HG02840 (cell line): ENCODE results near the gene LRP1B.

ENCODE experiments used
- ATAC-seq: cut with Tn5 transposase; IDR thresholded peaks from one replicate; pipeline ENCODE4 v1.9.1; 2021; ENCODE audit warnings: mild to moderate bottlenecking, moderate library complexity, moderate number of reproducible peaks; ENCODE audit not compliant: unreplicated experiment, low FRiP score

Gene LRP1B

DNA sequence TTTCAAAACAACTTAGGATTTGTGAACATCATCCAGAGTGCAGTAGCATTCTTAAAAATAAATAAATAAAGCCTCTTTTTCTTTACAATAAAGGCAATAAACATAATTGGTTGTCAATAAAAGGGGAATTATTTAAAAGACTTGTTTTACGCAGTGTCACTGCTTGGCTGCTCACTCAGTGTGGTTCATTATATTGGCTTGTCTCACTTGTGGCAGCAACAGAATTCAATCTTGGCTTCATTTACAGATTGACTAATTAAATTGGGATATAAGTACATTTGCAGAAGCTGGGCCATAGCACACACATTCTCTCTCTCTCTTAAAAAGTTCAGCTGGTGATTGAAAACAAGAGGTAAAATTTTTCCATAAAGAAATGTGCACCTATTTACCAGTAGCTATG is 1027.6 kb downstream of the LRP1B start:
- no peak for ATAC-seq

DNA sequence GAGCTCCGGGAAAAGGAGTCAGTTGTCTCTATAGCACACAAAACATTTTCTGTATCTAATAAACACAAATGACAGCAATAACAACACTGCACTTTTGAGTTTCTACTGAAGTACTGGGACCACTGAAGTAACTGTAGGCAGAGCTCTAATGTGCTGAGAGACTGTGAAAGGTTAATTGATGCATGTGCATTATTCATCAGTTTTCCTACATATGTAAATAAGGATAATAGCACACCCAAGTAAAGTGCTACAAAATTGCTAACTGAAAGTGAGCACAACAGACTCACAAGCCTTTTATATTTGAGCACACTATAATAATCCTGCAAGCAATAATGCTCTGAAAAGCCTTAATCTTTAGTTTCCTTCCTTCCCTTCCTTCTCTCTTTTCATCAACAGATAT is 1051.6 kb downstream of the LRP1B start:
- ATAC-seq, result no peak

DNA sequence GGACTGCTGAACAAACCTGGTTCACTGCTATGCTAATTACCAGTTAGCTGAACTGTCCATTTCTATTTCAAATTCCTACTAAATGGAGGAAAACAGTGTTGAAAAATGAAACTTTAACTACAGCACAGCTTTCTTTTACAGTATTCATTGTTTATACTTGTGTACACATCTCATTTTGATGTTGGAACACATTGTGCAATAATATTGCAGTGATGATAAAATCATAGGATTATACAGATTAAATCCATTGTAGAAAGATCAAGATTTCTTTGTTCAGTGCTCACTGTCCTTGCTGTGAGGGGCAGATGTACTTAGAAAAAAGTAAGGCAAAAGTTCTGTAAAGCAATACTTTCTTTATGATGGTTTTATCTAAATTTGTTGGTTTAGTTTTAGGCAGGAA is 1055.1 kb downstream of the LRP1B start:
- ATAC-seq, result no peak

DNA sequence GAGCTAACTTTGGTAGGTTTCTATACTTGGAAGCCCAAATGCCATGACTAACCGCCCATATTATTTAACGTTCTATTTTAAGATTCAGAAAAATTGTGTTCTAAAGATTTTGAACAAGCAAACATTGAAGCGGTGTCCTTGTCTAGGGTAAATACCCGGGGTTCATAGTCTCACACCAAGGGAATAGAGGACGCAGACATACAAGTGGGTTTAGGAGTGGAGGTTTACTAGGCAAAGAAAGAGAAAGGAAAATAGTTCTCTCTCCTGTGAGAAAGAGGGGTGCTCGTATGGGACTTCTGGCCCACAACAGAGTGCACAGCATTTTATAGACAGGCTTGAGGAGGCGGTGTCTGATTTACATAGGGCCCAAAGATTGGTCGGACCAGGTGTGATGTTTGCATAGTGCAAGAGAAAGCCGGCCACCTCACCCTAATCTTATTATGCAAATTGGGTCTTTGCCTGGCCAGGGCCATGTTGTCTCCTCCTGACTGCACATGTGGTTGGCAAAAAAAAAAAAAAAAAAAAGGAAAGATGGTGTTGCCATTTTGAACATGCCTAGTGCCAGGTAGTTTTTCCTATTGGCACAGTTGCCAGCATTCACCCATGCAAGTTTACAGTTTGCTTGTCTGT is 1062.6 kb downstream of the LRP1B start:
- ATAC-seq, result no peak

DNA sequence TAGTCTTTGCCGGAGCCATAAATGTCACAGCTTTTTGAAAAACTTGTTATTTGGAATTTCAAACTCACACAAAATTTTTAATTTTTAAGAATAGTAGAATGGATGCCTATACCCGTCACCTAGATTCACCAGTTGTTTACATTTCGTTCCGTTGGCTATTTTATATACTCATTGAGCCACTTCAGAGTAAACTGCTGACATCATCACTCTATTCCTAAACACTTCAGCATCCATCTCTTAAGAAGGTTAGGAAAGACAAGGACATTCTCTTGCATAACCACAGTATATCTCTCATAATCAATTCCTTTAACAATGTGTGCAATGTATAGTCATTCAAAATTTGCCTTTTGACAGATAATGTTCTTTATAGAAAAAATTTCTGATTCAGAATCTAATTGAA is 1065.8 kb downstream of the LRP1B start:
- ATAC-seq, result no peak

DNA sequence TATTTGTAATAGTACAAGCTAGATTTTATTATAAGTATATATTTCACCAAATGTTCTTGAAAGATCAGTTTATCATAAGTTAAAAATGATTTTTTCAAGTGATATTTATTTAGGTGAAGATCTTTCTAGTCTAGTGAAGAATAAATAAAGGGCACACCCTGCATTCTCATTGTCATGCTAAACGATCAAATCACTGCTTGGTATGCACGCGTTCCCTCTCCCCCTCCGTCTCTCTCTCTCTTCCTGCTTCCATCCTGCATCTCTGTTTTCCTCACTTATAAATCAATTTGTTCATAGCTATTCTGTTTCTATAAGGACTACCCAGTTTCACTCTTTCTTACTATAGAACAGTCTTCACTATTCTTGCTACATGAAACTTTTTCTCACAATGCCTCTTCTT is 1067.4 kb downstream of the LRP1B start:
- ATAC-seq, result no peak

DNA sequence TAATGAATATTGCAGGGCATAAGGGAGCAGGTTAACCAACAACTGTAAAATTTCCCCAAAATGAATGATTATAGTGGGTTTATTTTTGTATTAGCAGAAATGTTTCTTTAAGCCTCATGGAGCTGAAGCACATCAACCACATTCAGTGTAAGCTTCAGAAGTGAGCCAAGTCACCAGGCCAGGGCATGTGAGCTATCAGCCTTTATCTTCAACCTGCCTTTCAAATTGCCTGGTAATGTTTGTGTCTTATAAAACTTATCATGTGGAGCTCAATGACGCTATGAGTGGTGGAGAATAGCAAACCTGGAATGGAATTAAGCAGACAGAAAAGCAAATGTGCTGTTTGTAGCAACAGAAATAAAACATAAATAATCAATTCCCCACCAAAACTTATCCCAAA is 1068.4 kb downstream of the LRP1B start:
- no peak for ATAC-seq

DNA sequence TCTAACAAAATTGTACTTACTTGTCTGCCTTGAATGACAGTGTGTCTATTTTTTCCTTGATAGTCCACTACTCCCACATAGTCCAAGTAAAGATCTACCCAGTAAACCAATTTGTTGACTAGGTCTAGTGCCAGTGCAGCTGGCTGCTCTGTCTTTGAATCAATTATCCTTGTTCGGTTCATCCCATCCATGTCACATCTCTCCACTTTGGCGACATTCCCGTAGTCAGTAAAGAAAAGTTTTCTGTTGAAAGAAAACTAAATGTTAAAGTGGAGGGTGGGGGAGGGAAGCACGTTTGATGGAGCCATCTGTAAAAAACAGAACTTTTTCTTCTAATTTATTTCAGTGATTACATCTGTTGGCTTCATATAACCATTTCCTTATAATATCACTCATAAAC is 1068.8 kb downstream of the LRP1B start:
- no peak for ATAC-seq

DNA sequence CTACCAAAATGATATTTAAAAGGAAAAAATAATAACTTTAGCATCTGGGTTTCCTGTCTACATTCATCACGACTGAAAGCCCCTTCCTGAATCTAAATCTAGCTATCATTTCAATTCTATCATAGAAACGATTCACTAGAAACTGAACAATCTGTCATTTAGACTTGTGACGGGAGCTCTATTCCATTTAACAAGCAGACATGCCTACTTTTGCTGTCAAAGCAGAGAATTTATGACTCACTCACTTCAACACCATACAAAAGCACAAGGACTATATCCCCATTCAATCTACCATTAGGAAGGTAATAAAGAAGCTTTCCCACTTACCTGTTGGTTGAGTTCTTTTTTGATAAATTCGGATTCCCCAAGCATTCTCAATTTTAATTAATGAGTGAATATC is 1072.3 kb downstream of the LRP1B start:
- no peak for ATAC-seq

DNA sequence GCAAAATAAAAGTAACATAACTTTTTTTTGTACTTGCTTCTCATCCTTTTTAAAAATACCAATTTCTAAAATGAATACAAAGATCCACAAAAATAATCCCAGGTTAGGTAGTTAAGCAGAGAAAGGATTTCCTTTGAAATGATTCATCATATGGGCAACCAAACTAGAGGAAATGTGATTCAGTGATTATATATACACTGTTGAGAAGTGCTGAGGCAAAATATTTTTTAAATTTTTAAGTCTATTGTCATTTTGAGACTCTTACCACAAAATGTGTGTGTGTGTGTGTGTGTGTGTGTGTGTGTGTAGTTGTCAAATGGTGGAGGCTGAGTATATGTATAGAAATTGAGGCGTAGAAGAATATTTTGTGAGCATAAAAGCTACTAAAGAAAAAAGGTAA is 1075.3 kb downstream of the LRP1B start:
- ATAC-seq, result no peak

DNA sequence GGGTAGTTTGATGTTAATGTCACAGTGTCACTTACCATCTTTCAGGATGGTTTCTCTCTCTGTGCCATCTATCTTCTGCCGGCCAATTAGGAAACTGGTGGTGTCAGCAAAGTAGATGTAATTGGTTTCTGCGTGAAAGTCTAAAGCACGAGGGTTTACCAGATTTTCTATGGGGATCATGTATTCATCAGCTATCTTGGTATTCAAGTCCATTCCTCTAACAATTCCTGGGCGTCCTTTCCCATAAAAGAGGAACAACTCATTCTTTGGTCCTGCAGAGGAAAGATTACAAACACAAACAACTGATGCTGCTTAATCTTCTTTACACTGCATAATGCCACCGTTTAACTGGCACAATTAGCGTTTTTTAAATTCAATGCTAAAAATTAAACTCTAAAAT is 1081.9 kb downstream of the LRP1B start:
- no peak for ATAC-seq

DNA sequence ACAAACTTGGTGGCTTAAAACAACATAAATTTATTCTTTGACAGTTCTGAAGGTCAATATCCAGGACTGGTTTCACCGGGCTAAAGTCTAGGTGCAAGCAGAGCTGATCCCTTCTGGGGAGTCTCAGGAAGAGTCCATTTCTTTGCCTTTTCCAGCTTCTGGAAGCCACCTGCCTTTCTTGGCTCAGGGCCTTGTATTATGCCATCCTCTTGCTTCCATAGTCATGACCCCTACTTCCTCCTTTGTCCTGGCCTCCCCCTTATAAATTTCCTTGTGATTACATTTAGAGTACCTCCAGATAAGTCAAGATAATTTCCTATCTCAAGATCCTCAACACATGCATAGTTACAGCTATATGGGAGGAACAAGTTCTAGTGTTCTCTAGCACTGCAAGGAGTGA is 1089.5 kb downstream of the LRP1B start:
- ATAC-seq, result no peak

DNA sequence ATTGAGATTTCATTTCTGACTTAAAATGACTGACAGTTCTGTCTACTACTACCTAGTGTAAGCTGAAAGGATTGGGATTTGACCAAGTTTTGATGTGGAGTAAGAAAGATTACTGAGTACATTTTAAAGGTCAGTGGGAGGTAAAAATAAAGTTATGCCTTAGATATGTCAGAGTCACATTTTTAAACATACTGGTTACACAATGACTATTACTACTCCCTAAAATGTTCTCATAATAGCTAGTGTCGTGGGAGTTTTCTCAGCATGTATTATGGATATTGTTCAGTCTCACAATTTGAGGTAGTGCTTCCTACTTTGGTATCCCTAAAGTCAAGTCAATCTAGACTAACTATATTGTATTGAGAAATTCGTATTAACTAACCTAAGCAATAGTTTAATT is 1092.5 kb downstream of the LRP1B start:
- no peak for ATAC-seq

DNA sequence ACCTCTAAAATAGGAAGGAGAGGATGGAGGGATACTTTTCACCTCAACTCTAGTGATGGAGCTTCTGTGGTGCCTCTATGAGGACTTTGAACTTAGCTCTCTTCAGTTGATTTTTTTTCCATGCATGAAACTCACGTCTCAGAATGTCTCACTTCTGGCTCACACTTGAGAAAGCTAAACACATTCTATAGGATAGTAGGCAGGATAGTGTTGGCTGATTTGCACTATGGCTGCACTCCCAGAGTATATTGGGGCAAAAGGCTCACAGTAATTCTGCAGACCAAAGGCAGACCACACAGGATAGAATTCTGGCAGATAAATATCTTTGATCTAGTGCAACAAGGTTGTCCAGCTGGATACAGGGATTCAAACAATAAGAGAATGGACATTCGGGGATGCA is 1093.5 kb downstream of the LRP1B start:
- no peak for ATAC-seq

DNA sequence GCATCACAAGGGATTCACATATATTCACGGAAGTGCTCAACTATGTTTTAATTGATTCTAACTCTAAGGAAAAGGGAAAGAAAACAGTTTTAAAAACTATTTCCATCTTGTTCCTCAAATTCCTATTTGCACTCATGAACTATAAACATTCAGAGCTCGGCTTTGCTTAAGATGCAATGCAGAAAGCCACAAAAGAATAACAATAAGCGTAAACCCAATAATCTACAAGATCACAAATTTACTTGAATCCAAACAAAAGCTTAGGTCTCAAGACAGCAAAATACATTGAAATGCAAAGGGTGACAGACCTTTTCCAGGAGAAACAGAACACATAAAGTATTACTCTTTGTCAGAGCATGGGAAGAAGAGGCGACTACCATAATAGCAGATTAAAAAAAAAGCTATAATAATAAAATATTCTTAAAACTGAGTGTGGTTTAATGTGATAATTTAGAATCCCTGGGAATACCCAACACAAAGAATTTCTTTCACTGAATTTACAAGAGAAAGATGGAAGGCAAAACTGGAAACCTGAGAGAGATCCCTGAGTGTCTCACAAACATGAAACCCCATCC is 1094.9 kb downstream of the LRP1B start:
- ATAC-seq, result no peak

DNA sequence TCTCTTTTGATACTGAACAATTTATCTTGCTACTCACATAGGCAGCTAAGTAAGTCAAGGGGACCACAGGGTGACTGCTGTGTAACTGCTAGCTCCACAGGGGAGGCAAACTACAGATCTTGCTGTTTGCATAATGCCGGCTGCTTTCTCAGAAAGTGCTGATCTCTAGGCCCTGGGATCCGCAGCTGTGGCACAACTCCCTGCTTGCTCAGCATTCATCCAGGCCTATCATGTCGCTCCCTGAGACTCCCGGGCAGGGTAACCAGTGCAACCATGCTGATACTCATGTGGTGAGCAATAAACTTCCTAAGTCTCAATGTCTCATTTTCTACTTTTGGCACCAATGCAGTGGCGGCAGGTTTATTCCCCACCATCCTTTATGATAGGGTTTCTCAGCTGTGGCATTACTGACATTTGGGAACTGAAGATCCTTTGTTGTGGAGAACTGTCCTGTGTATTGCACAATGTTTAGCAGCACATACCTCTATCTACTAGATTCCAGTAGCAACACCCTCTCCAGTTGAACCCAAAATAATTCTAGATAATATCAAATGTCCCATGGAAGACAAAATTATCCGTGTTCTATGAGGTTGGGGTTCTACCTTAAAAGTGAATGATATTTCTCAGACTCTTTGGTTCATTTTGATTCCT is 1101.3 kb downstream of the LRP1B start:
- ATAC-seq, result no peak

DNA sequence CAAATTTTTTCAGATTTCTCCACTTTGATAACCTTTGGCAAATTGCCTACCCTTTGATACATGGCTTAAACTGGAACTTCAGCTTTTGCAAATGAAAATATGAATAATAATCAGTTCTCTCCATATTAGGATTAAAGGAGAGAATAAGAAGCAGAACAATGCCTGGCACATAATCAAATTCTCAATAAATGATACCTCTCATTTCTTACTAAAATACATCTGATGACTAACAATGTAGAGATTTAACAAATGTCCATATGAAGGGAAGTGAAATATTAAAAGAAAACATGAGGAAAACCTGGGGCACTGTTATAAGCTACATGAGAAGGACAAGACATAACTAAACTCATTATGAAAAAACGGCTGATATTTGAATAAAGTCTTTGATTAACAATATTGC is 1103.6 kb downstream of the LRP1B start:
- no peak for ATAC-seq

DNA sequence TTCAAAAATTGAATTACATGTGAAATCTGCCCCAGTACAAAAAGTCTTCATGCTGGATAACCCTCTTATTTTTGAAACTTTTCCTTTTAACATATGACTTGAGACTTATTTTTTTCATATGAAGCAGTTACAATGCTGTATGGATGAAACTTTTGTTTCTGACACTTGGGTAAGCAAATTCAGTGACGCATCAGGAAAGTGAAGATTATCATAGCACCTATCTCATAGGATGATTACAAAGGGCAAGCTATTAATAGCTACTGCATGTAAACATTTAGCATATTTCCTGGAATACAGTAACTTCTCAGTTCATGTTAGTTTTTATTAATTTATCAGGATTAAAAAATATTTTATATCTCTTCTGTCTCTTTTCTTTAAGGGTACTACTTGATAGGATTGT is 1109.2 kb downstream of the LRP1B start:
- ATAC-seq, result no peak

DNA sequence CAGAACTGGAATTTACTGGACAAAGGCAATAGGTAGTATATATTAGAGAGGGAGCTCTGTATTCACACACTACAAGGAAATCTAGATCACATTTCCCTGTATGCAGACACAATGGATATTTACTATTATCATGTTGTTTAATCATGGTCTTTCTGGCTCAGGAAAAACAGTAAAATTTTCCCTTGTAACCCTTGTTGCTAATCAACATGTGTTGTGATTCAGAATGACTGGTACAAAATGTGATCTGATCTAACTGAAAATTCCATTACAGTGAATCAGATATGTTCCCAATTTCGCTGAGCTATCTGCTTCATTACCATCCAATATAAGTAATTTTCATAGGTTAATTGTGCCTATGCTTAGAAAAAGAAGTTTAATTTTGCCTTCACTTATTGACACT is 1109.7 kb downstream of the LRP1B start:
- no peak for ATAC-seq

DNA sequence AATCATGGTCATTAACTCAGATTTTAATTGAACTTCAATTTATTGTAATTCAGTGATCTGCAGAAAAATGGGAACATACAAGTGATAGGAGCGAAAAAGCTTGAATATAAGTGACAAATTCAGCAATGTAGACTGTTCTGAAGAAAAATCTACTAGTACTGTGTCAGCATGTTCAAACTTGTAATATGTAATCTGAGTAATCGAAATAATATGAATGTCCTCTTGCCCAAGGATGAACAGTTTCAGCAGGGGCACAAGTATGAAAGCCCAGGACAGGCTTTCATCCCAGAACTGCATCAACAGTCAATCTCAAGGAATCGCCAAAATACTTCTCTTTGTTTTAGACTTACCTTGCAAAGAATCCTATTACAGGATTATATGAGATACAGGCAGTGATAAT is 1110.5 kb downstream of the LRP1B start:
- no peak for ATAC-seq

DNA sequence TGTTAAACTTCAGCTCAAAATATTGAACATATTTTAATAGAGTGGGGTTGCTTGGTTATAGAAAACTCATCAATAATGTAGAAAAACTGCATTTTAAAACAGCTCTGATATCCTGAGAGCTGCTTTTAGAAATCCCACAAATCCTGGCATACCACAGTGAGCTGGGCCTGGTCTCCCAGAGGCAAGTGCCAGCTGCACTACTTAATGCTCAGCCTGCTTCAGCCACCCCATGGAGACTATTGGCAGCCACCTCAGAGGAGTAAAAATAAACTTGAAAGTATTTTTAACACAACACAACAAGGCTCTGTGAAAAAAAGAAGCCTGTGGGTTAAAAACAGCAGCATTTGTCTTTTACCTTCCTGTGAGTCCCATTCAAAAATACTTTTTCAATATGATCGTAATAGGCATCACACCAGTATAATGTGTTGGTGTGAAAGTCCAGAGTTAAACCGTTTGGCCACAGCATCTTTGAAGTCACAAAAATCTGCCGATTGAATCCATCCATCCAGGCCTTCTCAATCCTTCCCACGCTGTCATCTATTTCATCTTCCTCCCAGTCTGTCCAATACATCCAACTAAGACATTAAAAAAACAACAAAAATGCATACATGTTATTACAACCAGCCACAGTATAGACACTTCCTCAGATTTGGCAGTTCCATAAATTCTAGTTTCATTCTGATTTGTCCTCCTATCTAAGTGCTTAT is 1115.3 kb downstream of the LRP1B start:
- ATAC-seq, result no peak
